ENCODE results near the gene KDM5A. TPM values are rescaled to one million over a fixed set of nuclear protein-coding genes. Genes with fewer than 3 reads are reported as not detected.
"Not testable (repeated sequence)": the region's sequence is repeated elsewhere in the genome, so short reads cannot be mapped to it uniquely, and the experiment has no call there.

Gene KDM5A
- total and polyA plus RNA-seq, 2 donors from 2014 or later = 4.5 to 76.6 TPM

DNA sequence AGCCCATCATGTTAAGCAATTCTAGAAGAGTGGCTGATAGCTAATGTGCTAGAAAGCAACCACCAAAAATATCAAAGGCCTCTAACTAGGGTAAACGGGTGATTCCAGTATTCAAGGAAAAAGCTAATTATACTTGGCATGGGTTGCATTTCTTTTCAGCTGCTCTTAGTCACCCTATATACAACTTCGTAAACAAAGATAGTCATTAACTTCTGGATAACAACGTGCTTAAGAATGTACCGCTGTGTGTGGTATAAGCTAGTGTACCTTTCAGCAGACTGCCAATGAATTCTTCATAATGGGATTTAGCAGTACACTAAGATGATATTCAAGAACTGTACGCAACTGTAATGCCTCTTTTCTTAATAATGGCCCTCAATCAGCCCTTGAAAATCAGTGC lies 84.3 kb downstream of the KDM5A start:
- DNase-seq (no peak), FAIRE-seq (no peak)
- no peaks in the 10 kb centered on the region for H3K9me3 ChIP-seq (ENCODE audit: control insufficient read depth in 2 of 3, insufficient read depth in 1 of 3, low read length in 3 of 3)
- H3K27ac ChIP-seq (ENCODE audit: low read depth in 2 of 2, low read length in 2 of 2) = no peak overlapping the region
- H3K27me3 ChIP-seq (ENCODE audit: control insufficient read depth, insufficient read depth, low read length) = no peaks in the 10 kb centered on the region
- peaks cover 19 to 32% (median 24%) of the 10 kb centered on the region in 3 donors for H3K36me3 ChIP-seq (ENCODE audit: control insufficient read depth in 2 of 3, insufficient read depth in 3 of 3, low read length in 3 of 3)
- no peak overlapping the region for H3K9ac ChIP-seq (ENCODE audit: low read length in 3 of 3)
- no peaks in the 10 kb centered on the region for H3K4me1 ChIP-seq (ENCODE audit: control insufficient read depth in 2 of 3, insufficient read depth in 2 of 3, low read depth in 1 of 3, low read length in 3 of 3)
- TF ChIP-seq, protein P1, sequence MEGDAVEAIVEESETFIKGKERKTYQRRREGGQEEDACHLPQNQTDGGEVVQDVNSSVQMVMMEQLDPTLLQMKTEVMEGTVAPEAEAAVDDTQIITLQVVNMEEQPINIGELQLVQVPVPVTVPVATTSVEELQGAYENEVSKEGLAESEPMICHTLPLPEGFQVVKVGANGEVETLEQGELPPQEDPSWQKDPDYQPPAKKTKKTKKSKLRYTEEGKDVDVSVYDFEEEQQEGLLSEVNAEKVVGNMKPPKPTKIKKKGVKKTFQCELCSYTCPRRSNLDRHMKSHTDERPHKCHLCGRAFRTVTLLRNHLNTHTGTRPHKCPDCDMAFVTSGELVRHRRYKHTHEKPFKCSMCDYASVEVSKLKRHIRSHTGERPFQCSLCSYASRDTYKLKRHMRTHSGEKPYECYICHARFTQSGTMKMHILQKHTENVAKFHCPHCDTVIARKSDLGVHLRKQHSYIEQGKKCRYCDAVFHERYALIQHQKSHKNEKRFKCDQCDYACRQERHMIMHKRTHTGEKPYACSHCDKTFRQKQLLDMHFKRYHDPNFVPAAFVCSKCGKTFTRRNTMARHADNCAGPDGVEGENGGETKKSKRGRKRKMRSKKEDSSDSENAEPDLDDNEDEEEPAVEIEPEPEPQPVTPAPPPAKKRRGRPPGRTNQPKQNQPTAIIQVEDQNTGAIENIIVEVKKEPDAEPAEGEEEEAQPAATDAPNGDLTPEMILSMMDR (IDR thresholded peaks at IDR 0.05; ENCODE audit: borderline replicate concordance, extremely low read depth, insufficient read depth) = no peak
- intact Hi-C loops (cut with DNase I) = no loop called here
- H3K4me3 ChIP-seq (ENCODE audit: low read length in 3 of 3) = no peak overlapping the region

DNA sequence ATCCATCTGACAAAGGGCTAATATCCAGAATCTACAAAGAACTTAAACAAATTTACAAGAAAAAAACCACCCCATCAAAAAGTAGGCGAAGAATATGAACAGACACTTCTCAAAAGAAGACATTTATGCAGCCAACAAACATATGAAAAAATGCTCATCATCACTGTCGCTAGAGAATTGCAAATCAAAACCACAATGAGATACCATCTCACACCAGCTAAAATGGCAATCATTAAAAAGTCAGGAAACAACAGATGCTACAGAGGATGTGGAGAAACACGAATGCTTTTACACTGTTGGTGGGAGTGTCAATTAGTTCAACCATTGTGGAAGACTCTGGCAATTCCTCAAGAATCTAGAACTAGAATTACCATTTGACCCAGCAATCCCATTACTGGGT lies 86.4 kb downstream of the KDM5A start:
- H3K9me3 ChIP-seq (ENCODE audit: control insufficient read depth in 2 of 3, insufficient read depth in 1 of 3, low read length in 3 of 3); H3K4me3 ChIP-seq (ENCODE audit: low read length in 3 of 3); intact Hi-C loops (cut with DNase I); H3K4me1 ChIP-seq (ENCODE audit: control insufficient read depth in 2 of 3, insufficient read depth in 2 of 3, low read depth in 1 of 3, low read length in 3 of 3); H3K27ac ChIP-seq (ENCODE audit: low read depth in 2 of 2, low read length in 2 of 2); FAIRE-seq; H3K9ac ChIP-seq (ENCODE audit: low read length in 3 of 3); DNase-seq; H3K27me3 ChIP-seq (ENCODE audit: control insufficient read depth, insufficient read depth, low read length): not testable (repeated sequence)
- peaks cover 16 to 22% (median 22%) of the 10 kb centered on the region in 3 donors for H3K36me3 ChIP-seq (ENCODE audit: control insufficient read depth in 2 of 3, insufficient read depth in 3 of 3, low read length in 3 of 3)

DNA sequence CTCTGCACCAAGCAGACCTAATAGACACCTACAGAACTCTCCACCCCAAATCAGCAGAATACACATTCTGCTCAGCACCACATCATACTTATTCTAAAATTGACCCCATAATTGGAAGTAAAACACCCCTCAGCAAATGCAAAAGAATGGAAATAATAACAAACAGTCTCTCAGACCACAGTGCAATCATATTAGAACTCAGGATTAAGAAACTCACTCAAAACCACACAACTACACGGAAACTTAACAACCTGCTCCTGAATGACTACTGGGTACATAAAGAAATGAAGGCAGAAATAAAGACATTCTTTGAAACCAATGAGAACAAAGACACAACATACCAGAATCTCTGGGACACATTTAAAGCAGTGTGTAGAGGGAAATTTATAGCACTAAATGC lies 89.0 kb downstream of the KDM5A start:
- H3K27ac ChIP-seq (ENCODE audit: low read depth in 2 of 2, low read length in 2 of 2); H3K4me1 ChIP-seq (ENCODE audit: control insufficient read depth in 2 of 3, insufficient read depth in 2 of 3, low read depth in 1 of 3, low read length in 3 of 3); H3K9ac ChIP-seq (ENCODE audit: low read length in 3 of 3); intact Hi-C loops (cut with DNase I); DNase-seq; FAIRE-seq; H3K4me3 ChIP-seq (ENCODE audit: low read length in 3 of 3); H3K9me3 ChIP-seq (ENCODE audit: control insufficient read depth in 2 of 3, insufficient read depth in 1 of 3, low read length in 3 of 3); H3K27me3 ChIP-seq (ENCODE audit: control insufficient read depth, insufficient read depth, low read length): not testable (repeated sequence)
- peaks cover 12 to 21% (median 12%) of the 10 kb centered on the region in 3 donors for H3K36me3 ChIP-seq (ENCODE audit: control insufficient read depth in 2 of 3, insufficient read depth in 3 of 3, low read length in 3 of 3)

DNA sequence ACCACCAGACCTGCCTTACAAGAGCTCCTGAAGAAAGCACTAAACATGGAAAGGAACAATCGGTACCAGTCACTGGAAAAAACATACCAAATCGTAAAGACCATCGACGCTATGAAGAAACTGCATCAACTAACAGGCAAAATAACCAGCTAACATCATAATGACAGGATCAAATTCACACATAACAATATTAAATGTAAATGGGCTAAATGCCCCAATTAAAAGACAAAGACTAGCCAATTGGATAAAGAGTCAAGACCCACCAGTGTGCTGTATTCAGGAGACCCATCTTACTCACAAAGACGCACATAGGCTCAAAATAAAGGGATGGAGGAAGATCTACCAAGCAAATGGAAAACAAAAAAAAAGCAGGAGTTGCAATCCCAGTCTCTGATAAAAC lies 89.6 kb downstream of the KDM5A start:
- H3K4me3 ChIP-seq (ENCODE audit: low read length in 3 of 3); H3K9me3 ChIP-seq (ENCODE audit: control insufficient read depth in 2 of 3, insufficient read depth in 1 of 3, low read length in 3 of 3); H3K9ac ChIP-seq (ENCODE audit: low read length in 3 of 3); H3K4me1 ChIP-seq (ENCODE audit: control insufficient read depth in 2 of 3, insufficient read depth in 2 of 3, low read depth in 1 of 3, low read length in 3 of 3); H3K27me3 ChIP-seq (ENCODE audit: control insufficient read depth, insufficient read depth, low read length); DNase-seq; intact Hi-C loops (cut with DNase I); FAIRE-seq; H3K27ac ChIP-seq (ENCODE audit: low read depth in 2 of 2, low read length in 2 of 2): not testable (repeated sequence)
- peaks cover 12 to 23% (median 13%) of the 10 kb centered on the region in 3 donors for H3K36me3 ChIP-seq (ENCODE audit: control insufficient read depth in 2 of 3, insufficient read depth in 3 of 3, low read length in 3 of 3)

DNA sequence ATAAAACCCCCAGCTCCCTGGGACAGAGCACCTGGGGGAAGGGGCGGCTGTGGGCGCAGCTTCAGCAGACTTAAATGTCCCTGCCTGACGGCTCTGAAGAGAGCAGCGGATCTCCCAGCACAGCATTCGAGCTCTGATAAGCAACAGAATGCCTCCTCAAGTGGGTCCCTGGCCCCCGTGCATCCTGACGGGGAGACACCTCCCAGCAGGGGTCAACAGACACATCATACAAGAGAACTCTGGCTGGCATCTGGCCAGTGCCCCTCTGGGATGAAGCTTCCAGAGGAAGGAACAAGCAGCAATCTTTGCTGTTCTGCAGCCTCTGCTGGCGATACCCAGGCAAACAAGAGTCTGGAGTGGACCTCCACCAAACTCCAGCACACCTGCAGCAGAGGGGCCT lies 91.1 kb downstream of the KDM5A start:
- H3K27ac ChIP-seq (ENCODE audit: low read depth in 2 of 2, low read length in 2 of 2); H3K27me3 ChIP-seq (ENCODE audit: control insufficient read depth, insufficient read depth, low read length); H3K4me1 ChIP-seq (ENCODE audit: control insufficient read depth in 2 of 3, insufficient read depth in 2 of 3, low read depth in 1 of 3, low read length in 3 of 3); H3K9me3 ChIP-seq (ENCODE audit: control insufficient read depth in 2 of 3, insufficient read depth in 1 of 3, low read length in 3 of 3); FAIRE-seq; intact Hi-C loops (cut with DNase I); H3K4me3 ChIP-seq (ENCODE audit: low read length in 3 of 3); H3K9ac ChIP-seq (ENCODE audit: low read length in 3 of 3): not testable (repeated sequence)
- peak in 1 of 5 donors; percentile 41 for DNase-seq
- H3K36me3 ChIP-seq (ENCODE audit: control insufficient read depth in 2 of 3, insufficient read depth in 3 of 3, low read length in 3 of 3) = peaks cover 7 to 27% (median 16%) of the 10 kb centered on the region in 3 donors

Measured in kidney (tissue), 14 donors.